Gastrocnemius medialis (tissue), 4 donors: Measurements from ENCODE around the gene EIF2A. TPM values are rescaled to one million over a fixed set of nuclear protein-coding genes. Genes with fewer than 3 reads are reported as not detected.
A peak's percentile ranks its signal among the peaks of the same experiment; 100 is the strongest.

Experiments
- ATAC-seq, 2 donors: fragments of 150-250 bp; one replicate each; pipeline ENCODE4 v1.9.1; 2016
- DNase-seq, 2 donors: peaks; one replicate each; pipeline ENCODE4 v3.0.0-alpha.2; 2019
- H3K27ac ChIP-seq, 4 donors: fragments of 200-600 bp; sonication (generic); 1 replicate in 1 of 4; 2 replicates in 3 of 4; pipeline ENCODE4 v1.5.1; 2016 to 2018; ENCODE audit warnings: mild to moderate bottlenecking in 2 of 4, moderate library complexity in 1 of 4
- H3K27me3 ChIP-seq, 3 donors: fragments of 200-600 bp; sonication (generic) in 2 of 3; 1 replicate in 1 of 3; 2 replicates in 2 of 3; pipeline versions ENCODE4 v1.5.1 to v1.6.0; 2016 to 2019; ENCODE audit warnings: mild to moderate bottlenecking in 1 of 3, moderate library complexity in 1 of 3
- H3K36me3 ChIP-seq, 2 donors: fragments of 200-600 bp; sonication (generic) in 1 of 2; one replicate each; pipeline ENCODE4 v1.5.1; 2017 to 2018
- H3K4me1 ChIP-seq, 2 donors: fragments of 200-600 bp; sonication (generic) in 1 of 2; one replicate each; pipeline ENCODE4 v1.5.1; 2016 to 2017; ENCODE audit warnings: mild to moderate bottlenecking in 2 of 2
- H3K4me3 ChIP-seq, 4 donors: fragments of 200-600 bp; sonication (generic) in 3 of 4; 1 replicate in 1 of 4; 2 replicates in 3 of 4; pipeline ENCODE4 v1.5.1; 2016 to 2019; ENCODE audit warnings: mild to moderate bottlenecking in 2 of 4
- H3K9me3 ChIP-seq, 3 donors: fragments of 200-600 bp; sonication (generic) in 2 of 3; 1 replicate in 1 of 3; 2 replicates in 2 of 3; pipeline ENCODE4 v1.5.1; 2016 to 2019
- POLR2A ChIP-seq, 2 donors: fragments of 450-650 bp; IDR thresholded peaks; one replicate each; pipeline ENCODE4 v1.6.1; 2017; ENCODE audit warnings: antibody characterized with exemption in 2 of 2, mild to moderate bottlenecking in 2 of 2, moderate library complexity in 2 of 2
- in situ Hi-C, 4 donors: fragments of 200-750 bp; cut with MboI; loops; one replicate each; pipeline versions ENCODE4 v1.15.0 to v1.8.0; 2017; ENCODE audit warnings: low sequenced_read_pairs in 4 of 4
- intact Hi-C: fragments of 100-400 bp; cut with DNase I; formaldehyde crosslinking; loops from one replicate; pipeline ENCODE4 v1.15.1; 2023; ENCODE audit warnings: low total_unique reads
- total RNA-seq, 4 donors: library from RNA; depleted of rRNA; stranded (reverse); fragments of >200 nt; gene quantifications; one replicate each; pipeline versions ENCODE4 v1.1.0 to v1.2.3, GENCODE V29; 2016
- TF ChIP-seq, protein P1 (sequence below), 5 experiments: fragments of 450-650 bp in 3 of 5; fragments of 200-600 bp in 2 of 5; sonication (generic) in 2 of 5; IDR thresholded peaks in 4 of 5; conservative IDR thresholded peaks in 1 of 5; 1 replicate in 4 of 5; 2 replicates in 1 of 5; pipeline ENCODE4 v1.5.1; 2016 to 2019; ENCODE audit warnings: antibody characterized with exemption in 5 of 5, mild to moderate bottlenecking in 3 of 5, moderate library complexity in 3 of 5

EIF2A gene
- total RNA-seq, 4 donors from 2014 or later = 150 to 168 (median 163) TPM

DNA sequence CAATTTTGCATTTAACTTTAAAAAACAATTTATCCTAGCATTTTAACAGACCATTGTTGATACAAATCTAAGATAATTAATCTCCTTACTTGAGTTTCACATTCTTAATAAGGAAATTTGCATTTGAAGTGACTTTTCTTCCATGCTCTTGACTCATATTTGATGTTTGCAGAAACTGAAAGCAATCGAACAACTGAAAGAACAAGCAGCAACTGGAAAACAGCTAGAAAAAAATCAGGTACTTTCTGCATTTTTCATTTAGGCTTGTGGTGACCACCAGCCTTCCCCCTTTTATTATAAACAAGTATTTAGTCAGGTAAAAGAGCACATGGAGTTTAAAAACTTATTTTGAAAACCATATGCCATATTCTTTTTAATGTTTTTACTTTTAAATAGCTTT is 36.4 kb downstream of the EIF2A start:
- in situ Hi-C loops = no loop called here
- TF ChIP-seq, protein P1, sequence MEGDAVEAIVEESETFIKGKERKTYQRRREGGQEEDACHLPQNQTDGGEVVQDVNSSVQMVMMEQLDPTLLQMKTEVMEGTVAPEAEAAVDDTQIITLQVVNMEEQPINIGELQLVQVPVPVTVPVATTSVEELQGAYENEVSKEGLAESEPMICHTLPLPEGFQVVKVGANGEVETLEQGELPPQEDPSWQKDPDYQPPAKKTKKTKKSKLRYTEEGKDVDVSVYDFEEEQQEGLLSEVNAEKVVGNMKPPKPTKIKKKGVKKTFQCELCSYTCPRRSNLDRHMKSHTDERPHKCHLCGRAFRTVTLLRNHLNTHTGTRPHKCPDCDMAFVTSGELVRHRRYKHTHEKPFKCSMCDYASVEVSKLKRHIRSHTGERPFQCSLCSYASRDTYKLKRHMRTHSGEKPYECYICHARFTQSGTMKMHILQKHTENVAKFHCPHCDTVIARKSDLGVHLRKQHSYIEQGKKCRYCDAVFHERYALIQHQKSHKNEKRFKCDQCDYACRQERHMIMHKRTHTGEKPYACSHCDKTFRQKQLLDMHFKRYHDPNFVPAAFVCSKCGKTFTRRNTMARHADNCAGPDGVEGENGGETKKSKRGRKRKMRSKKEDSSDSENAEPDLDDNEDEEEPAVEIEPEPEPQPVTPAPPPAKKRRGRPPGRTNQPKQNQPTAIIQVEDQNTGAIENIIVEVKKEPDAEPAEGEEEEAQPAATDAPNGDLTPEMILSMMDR (IDR thresholded peaks at IDR 0.05 in 4 of 5, conservative IDR thresholded peaks at IDR 0.05 in 1 of 5) = no peak
- no peak for TF ChIP-seq POLR2A (IDR thresholded peaks at IDR 0.05)
- H3K4me3 ChIP-seq = no peak overlapping the region
- DNase-seq (no peak), ATAC-seq (no peak)
- no peaks in the 10 kb centered on the region for H3K9me3 ChIP-seq
- H3K36me3 ChIP-seq = peaks cover 0 to 52% of the 10 kb centered on the region in 2 donors
- H3K27ac ChIP-seq = no peak overlapping the region
- H3K4me1 ChIP-seq = peaks cover 3 to 4% of the 10 kb centered on the region in 2 donors
- intact Hi-C loops = no loop called here
- H3K27me3 ChIP-seq = no peaks in the 10 kb centered on the region

DNA sequence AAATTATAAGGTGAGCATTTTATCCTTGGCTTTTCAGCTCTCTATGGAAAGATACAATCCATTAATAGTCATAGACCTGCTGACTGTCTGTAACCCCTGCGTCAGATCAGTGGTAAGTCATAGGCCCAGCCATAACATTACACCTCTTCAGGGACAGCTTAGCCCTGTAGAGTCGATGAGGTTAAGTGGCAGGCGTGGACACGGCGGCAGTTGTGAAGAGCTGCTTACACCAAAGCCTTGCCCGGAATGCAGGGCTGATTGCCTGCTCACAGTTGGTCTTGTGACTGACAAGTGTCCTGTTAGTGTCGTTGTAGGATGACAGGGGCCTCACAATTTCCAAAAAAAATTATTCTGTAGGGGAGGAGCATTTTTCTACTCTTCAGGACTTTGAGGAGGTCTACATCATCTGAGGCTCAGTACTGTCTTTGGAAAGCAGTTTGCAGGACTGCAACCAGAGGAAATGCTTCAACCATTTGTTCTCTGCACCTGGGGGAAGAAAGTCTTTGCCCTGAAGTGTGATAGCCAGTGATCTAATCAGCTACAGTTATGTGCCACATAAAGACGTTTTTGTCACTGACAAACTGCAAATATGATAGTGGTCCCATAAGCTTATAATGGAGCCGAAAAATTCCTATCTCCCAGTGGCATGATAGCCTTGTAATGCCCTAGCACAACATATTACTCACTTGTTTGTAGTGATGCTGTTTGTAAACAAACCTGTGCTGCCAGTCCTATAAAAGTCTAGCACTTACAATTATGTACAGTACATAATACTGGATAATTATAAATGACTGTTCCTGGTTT is 41.6 kb downstream of the EIF2A start:
- Histone ChIP-seq H3K27ac (peak overlapping the region; percentile 6 to 58 (median 14)), H3K9me3 (no peaks in the 10 kb centered on the region), H3K4me3 (no peak overlapping the region), H3K27me3 (no peaks in the 10 kb centered on the region), H3K4me1 (peaks cover 4 to 8% of the 10 kb centered on the region in 2 donors), H3K36me3 (peaks cover 0 to 26% of the 10 kb centered on the region in 2 donors)
- in situ Hi-C loops = no loop called here
- ATAC-seq (peak; percentile 68 to 74), DNase-seq (no peak)
- no peak for TF ChIP-seq POLR2A (IDR thresholded peaks at IDR 0.05)
- TF ChIP-seq, protein P1 (IDR thresholded peaks at IDR 0.05 in 4 of 5, conservative IDR thresholded peaks at IDR 0.05 in 1 of 5) = no peak
- intact Hi-C loops = no loop called here

DNA sequence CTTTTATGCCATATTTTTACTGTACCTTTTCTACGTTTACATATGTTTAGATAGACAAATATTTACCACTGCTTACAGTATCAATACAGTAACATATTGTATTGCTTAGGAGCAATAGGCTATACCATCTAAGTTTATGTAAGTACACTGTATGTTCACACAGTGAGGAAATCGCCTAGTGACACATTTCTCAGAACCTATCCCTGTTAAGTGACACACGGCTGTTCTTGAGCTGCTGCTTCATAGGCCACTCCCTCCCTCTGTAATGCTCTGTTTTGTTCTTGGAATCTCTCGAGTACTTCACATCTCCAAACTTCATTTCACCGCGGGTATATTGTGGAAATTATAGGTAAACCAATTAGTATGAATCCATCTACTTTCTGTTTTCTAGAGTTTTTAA is 43.2 kb downstream of the EIF2A start:
- peaks cover 4 to 8% of the 10 kb centered on the region in 2 donors for H3K4me1 ChIP-seq
- DNase-seq (no peak), ATAC-seq (no peak)
- intact Hi-C loops (no loop called here), in situ Hi-C loops (no loop called here)
- H3K36me3 ChIP-seq = peaks cover 0 to 11% of the 10 kb centered on the region in 2 donors
- no peaks in the 10 kb centered on the region for H3K9me3 ChIP-seq
- no peak overlapping the region for H3K4me3 ChIP-seq
- no peak for TF ChIP-seq POLR2A (IDR thresholded peaks at IDR 0.05)
- TF ChIP-seq, protein P1 (IDR thresholded peaks at IDR 0.05 in 4 of 5, conservative IDR thresholded peaks at IDR 0.05 in 1 of 5) = no peak
- no peak overlapping the region for H3K27ac ChIP-seq
- no peaks in the 10 kb centered on the region for H3K27me3 ChIP-seq

DNA sequence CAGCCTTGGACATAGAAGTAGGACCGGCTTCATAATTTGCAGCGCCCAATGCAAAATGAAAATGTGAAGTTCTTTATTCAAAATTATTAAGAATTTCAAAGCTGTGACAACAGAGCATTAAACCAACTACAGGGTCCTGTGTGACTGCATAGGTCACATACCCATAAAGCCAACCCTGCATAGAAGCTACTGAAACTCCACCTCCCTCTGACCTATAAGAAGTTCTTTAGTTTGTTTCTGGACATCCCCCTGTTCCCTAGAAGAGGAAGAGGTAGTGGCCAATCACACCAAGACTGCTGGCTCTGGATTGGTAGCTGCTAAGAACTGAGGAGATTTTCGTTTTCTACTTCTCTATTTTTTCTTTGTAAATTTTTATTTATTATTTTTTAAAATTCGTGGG is 47.6 kb downstream of the EIF2A start:
- Histone ChIP-seq H3K4me3 (no peak overlapping the region), H3K9me3 (no peaks in the 10 kb centered on the region), H3K4me1 (no peaks in the 10 kb centered on the region), H3K36me3 (no peaks in the 10 kb centered on the region), H3K27me3 (no peaks in the 10 kb centered on the region), H3K27ac (no peak overlapping the region)
- ATAC-seq (no peak), DNase-seq (no peak)
- intact Hi-C loops = no loop called here
- no peak for TF ChIP-seq POLR2A (IDR thresholded peaks at IDR 0.05)
- TF ChIP-seq, protein P1 (IDR thresholded peaks at IDR 0.05 in 4 of 5, conservative IDR thresholded peaks at IDR 0.05 in 1 of 5) = no peak
- in situ Hi-C loops = no loop called here
